ENCODE data around the gene ALKBH8.
"Not testable (repeated sequence)": the region's sequence is repeated elsewhere in the genome, so short reads cannot be mapped to it uniquely, and the experiment has no call there.

Gene ALKBH8

GRCh38 chr11:107508201-107508857, 57.2 kb downstream of the ALKBH8 start:
- H3K27me3 ChIP-seq (ENCODE audit: control insufficient read depth in 1 of 2, insufficient read depth in 2 of 2, low read length in 2 of 2) = no peaks in the 10 kb centered on the region
- H3K36me3 ChIP-seq (ENCODE audit: control insufficient read depth in 1 of 2, insufficient read depth in 2 of 2, low read length in 2 of 2) = peaks cover 10 to 16% of the 10 kb centered on the region in 2 donors
- no peak overlapping the region for H3K4me3 ChIP-seq (ENCODE audit: low read depth in 1 of 2, low read length in 2 of 2)
- H3K9me3 ChIP-seq (ENCODE audit: control insufficient read depth in 1 of 2, low read length in 2 of 2) = no peaks in the 10 kb centered on the region
- no peaks in the 10 kb centered on the region for H3K4me1 ChIP-seq (ENCODE audit: control insufficient read depth in 1 of 2, insufficient read depth in 2 of 2, low read length in 2 of 2)
- no peak overlapping the region for H3K9ac ChIP-seq (ENCODE audit: low read depth in 1 of 2, low read length in 2 of 2)
- H3K27ac ChIP-seq (ENCODE audit: low read depth, low read length) = no peak overlapping the region

DNA sequence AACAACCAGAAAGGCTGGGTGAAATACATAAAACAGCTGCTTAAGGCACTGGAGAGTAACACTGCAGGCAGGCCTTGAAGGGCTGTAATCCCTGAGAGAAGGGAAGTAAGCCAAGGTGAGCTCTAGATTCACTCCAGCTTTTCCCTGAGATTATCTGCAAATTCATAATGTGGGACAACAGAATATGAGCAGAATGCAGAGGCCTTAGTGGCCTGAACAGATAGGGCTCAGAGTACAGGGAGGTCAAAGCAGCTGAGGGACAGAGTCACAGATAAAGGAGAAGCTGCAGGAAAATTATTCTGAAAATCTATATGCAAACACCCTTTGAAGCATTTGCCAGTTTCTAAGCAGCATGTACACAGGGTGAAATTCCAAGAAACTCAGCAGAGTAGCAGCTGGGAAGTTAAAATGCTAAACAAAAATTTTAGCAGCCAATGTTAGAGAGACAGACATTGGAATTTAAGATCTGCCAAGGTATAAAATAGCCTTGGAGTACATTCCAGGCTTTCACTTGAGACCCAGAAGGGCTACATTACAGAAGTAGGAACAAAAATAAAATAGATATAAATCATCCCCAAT, 59.8 kb downstream of the ALKBH8 start:
- H3K27me3 ChIP-seq (ENCODE audit: control insufficient read depth in 1 of 2, insufficient read depth in 2 of 2, low read length in 2 of 2) = no peaks in the 10 kb centered on the region
- H3K27ac ChIP-seq (ENCODE audit: low read depth, low read length) = no peak overlapping the region
- no peak overlapping the region for H3K4me3 ChIP-seq (ENCODE audit: low read depth in 1 of 2, low read length in 2 of 2)
- peaks cover 17 to 25% of the 10 kb centered on the region in 2 donors for H3K36me3 ChIP-seq (ENCODE audit: control insufficient read depth in 1 of 2, insufficient read depth in 2 of 2, low read length in 2 of 2)
- no peak overlapping the region for H3K9ac ChIP-seq (ENCODE audit: low read depth in 1 of 2, low read length in 2 of 2)
- H3K9me3 ChIP-seq (ENCODE audit: control insufficient read depth in 1 of 2, low read length in 2 of 2) = peaks cover 6 to 7% of the 10 kb centered on the region in 2 donors
- H3K4me1 ChIP-seq (ENCODE audit: control insufficient read depth in 1 of 2, insufficient read depth in 2 of 2, low read length in 2 of 2) = no peaks in the 10 kb centered on the region

DNA sequence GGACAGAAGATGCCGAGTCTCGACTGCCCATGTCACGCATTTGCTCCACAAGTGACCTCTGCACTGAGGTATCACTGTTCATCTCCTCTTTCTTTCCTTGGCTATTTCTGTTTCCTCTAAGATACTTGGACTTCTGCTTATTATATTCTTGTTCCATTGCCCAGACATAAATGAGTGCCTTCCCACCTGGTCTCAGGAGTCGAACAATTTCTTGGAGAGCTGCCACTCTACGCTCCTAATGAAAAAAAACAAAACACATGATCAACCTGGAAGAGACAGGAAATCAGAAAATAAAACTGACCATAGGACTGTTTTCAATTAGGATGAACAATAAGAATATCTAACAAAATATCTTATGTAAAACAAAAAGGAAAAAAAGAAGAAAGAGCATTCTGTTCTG, 60.6 kb downstream of the ALKBH8 start:
- Histone ChIP-seq H3K27me3 (ENCODE audit: control insufficient read depth in 1 of 2, insufficient read depth in 2 of 2, low read length in 2 of 2) (no peaks in the 10 kb centered on the region), H3K36me3 (ENCODE audit: control insufficient read depth in 1 of 2, insufficient read depth in 2 of 2, low read length in 2 of 2) (peaks cover 13 to 21% of the 10 kb centered on the region in 2 donors), H3K9ac (ENCODE audit: low read depth in 1 of 2, low read length in 2 of 2) (no peak overlapping the region)

DNA sequence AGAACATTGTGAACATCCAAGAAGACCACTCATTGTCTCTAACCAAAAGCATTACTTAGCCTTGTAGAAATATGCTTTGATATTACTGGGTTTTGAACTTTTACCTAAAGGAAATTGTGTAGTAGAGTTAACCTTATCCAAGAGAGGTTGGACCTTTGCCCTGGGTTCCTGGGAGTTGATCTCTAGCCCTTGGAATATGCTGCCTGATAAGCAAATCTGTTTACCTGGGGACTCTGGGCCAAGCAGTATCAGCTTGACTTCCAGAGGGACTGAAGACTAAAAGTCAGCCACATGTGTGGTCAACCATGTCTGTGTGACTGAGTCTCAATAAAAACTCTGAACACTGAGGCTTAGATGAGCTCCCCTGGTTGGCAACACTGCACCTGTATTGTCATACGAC, 63.8 kb downstream of the ALKBH8 start:
- H3K27me3 ChIP-seq (ENCODE audit: control insufficient read depth in 1 of 2, insufficient read depth in 2 of 2, low read length in 2 of 2) = no peaks in the 10 kb centered on the region
- peaks cover 13 to 21% of the 10 kb centered on the region in 2 donors for H3K36me3 ChIP-seq (ENCODE audit: control insufficient read depth in 1 of 2, insufficient read depth in 2 of 2, low read length in 2 of 2)

More for the DNA sequence above, 60.6 kb downstream of the ALKBH8 start:
- Histone ChIP-seq H3K4me1 (ENCODE audit: control insufficient read depth in 1 of 2, insufficient read depth in 2 of 2, low read length in 2 of 2) (no peaks in the 10 kb centered on the region), H3K9me3 (ENCODE audit: control insufficient read depth in 1 of 2, low read length in 2 of 2) (peaks cover 6 to 7% of the 10 kb centered on the region in 2 donors), H3K27ac (ENCODE audit: low read depth, low read length) (no peak overlapping the region), H3K4me3 (ENCODE audit: low read depth in 1 of 2, low read length in 2 of 2) (no peak overlapping the region)

GRCh38 chr11:107497371-107497770, 68.2 kb downstream of the ALKBH8 start:
- not testable (repeated sequence) for H3K9ac ChIP-seq (ENCODE audit: low read depth in 1 of 2, low read length in 2 of 2); H3K36me3 ChIP-seq (ENCODE audit: control insufficient read depth in 1 of 2, insufficient read depth in 2 of 2, low read length in 2 of 2); H3K27me3 ChIP-seq (ENCODE audit: control insufficient read depth in 1 of 2, insufficient read depth in 2 of 2, low read length in 2 of 2); H3K4me3 ChIP-seq (ENCODE audit: low read depth in 1 of 2, low read length in 2 of 2); H3K27ac ChIP-seq (ENCODE audit: low read depth, low read length); H3K4me1 ChIP-seq (ENCODE audit: control insufficient read depth in 1 of 2, insufficient read depth in 2 of 2, low read length in 2 of 2); H3K9me3 ChIP-seq (ENCODE audit: control insufficient read depth in 1 of 2, low read length in 2 of 2)

More for the DNA sequence above, 63.8 kb downstream of the ALKBH8 start:
- Histone ChIP-seq H3K9me3 (ENCODE audit: control insufficient read depth in 1 of 2, low read length in 2 of 2) (peaks cover 6 to 7% of the 10 kb centered on the region in 2 donors), H3K4me1 (ENCODE audit: control insufficient read depth in 1 of 2, insufficient read depth in 2 of 2, low read length in 2 of 2) (no peaks in the 10 kb centered on the region), H3K27ac (ENCODE audit: low read depth, low read length) (no peak overlapping the region), H3K9ac (ENCODE audit: low read depth in 1 of 2, low read length in 2 of 2) (no peak overlapping the region), H3K4me3 (ENCODE audit: low read depth in 1 of 2, low read length in 2 of 2) (no peak overlapping the region)

- Histone ChIP-seq H3K9ac (ENCODE audit: low read depth in 1 of 2, low read length in 2 of 2) (no peak overlapping the region), H3K36me3 (ENCODE audit: control insufficient read depth in 1 of 2, insufficient read depth in 2 of 2, low read length in 2 of 2) (no peaks in the 10 kb centered on the region), H3K4me1 (ENCODE audit: control insufficient read depth in 1 of 2, insufficient read depth in 2 of 2, low read length in 2 of 2) (no peaks in the 10 kb centered on the region), H3K4me3 (ENCODE audit: low read depth in 1 of 2, low read length in 2 of 2) (no peak overlapping the region), H3K27me3 (ENCODE audit: control insufficient read depth in 1 of 2, insufficient read depth in 2 of 2, low read length in 2 of 2) (no peaks in the 10 kb centered on the region), H3K27ac (ENCODE audit: low read depth, low read length) (no peak overlapping the region), H3K9me3 (ENCODE audit: control insufficient read depth in 1 of 2, low read length in 2 of 2) (no peaks in the 10 kb centered on the region)
These were observed 69.5 kb downstream of the ALKBH8 start for GRCh38 chr11:107496011-107496410.

DNA sequence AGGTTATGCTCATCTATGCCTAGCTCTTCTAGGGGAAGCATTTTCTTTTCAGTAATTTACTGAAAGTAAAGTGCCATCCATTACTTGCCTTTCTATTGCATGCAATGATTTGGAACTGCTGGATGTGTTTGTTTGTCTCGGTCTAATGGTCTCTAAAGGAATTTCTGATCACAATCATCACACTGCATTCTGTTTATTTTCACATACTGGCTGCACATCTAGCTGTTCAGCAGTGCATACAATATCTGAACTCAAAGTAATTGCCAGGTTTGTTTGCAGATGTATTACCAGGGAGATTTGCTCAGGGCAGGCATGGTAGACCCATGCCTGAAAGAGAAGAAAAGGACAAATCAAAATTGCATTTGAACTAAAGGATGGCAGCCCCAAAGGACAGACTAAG, 71.5 kb downstream of the ALKBH8 start:
- Histone ChIP-seq H3K27me3 (ENCODE audit: control insufficient read depth in 1 of 2, insufficient read depth in 2 of 2, low read length in 2 of 2) (no peaks in the 10 kb centered on the region), H3K36me3 (ENCODE audit: control insufficient read depth in 1 of 2, insufficient read depth in 2 of 2, low read length in 2 of 2) (no peaks in the 10 kb centered on the region)

DNA sequence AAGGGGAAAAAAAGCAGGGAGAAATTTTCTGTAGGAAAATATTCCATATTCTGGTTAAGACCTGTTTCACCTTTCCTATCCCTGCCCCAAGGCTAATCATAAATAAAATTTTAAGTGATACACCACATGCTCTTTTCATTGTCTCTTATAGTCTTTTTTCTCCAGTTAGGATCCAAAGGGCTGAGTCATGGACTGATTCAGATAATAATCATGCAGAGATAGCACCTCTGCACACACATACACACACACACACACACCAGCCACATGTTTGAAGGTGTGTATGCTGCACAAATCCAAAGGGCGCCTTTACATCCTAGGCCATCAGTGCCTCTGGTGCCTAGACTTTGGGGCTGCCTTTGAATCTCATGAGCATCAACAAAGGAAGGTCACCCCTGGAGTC, 72.4 kb downstream of the ALKBH8 start:
- no peak overlapping the region for H3K9ac ChIP-seq (ENCODE audit: low read depth in 1 of 2, low read length in 2 of 2)
- H3K36me3 ChIP-seq (ENCODE audit: control insufficient read depth in 1 of 2, insufficient read depth in 2 of 2, low read length in 2 of 2) = no peaks in the 10 kb centered on the region
- no peak overlapping the region for H3K4me3 ChIP-seq (ENCODE audit: low read depth in 1 of 2, low read length in 2 of 2)
- H3K27me3 ChIP-seq (ENCODE audit: control insufficient read depth in 1 of 2, insufficient read depth in 2 of 2, low read length in 2 of 2) = no peaks in the 10 kb centered on the region
- no peaks in the 10 kb centered on the region for H3K9me3 ChIP-seq (ENCODE audit: control insufficient read depth in 1 of 2, low read length in 2 of 2)
- H3K4me1 ChIP-seq (ENCODE audit: control insufficient read depth in 1 of 2, insufficient read depth in 2 of 2, low read length in 2 of 2) = no peaks in the 10 kb centered on the region
- H3K27ac ChIP-seq (ENCODE audit: low read depth, low read length) = no peak overlapping the region

More for the DNA sequence above, 71.5 kb downstream of the ALKBH8 start:
- H3K4me3 ChIP-seq (ENCODE audit: low read depth in 1 of 2, low read length in 2 of 2) = no peak overlapping the region
- no peaks in the 10 kb centered on the region for H3K9me3 ChIP-seq (ENCODE audit: control insufficient read depth in 1 of 2, low read length in 2 of 2)
- no peak overlapping the region for H3K9ac ChIP-seq (ENCODE audit: low read depth in 1 of 2, low read length in 2 of 2)
- no peaks in the 10 kb centered on the region for H3K4me1 ChIP-seq (ENCODE audit: control insufficient read depth in 1 of 2, insufficient read depth in 2 of 2, low read length in 2 of 2)
- H3K27ac ChIP-seq (ENCODE audit: low read depth, low read length) = no peak overlapping the region

DNA sequence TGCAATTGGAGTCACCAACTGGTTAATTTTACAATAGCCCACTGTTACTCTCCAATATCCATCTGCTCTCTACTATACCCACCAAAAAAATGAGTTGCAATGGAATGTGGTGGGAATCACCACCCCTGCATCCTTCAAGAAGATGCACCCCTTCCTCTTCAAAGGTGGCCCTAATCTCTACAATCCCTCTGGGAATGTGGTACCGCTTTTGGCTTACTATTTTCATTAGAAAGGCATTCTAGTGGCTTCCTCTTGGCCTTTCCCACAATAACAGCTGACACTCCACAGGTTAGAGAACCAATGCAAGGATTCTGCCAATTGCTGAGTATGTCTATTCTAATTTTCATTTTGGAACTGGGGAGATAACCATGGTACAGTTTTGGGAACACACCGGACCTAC, 74.7 kb downstream of the ALKBH8 start:
- H3K4me3 ChIP-seq (ENCODE audit: low read depth in 1 of 2, low read length in 2 of 2) = no peak overlapping the region
- H3K9ac ChIP-seq (ENCODE audit: low read depth in 1 of 2, low read length in 2 of 2) = no peak overlapping the region
- no peaks in the 10 kb centered on the region for H3K4me1 ChIP-seq (ENCODE audit: control insufficient read depth in 1 of 2, insufficient read depth in 2 of 2, low read length in 2 of 2)
- H3K36me3 ChIP-seq (ENCODE audit: control insufficient read depth in 1 of 2, insufficient read depth in 2 of 2, low read length in 2 of 2) = no peaks in the 10 kb centered on the region
- H3K27me3 ChIP-seq (ENCODE audit: control insufficient read depth in 1 of 2, insufficient read depth in 2 of 2, low read length in 2 of 2) = no peaks in the 10 kb centered on the region
- no peaks in the 10 kb centered on the region for H3K9me3 ChIP-seq (ENCODE audit: control insufficient read depth in 1 of 2, low read length in 2 of 2)
- no peak overlapping the region for H3K27ac ChIP-seq (ENCODE audit: low read depth, low read length)

DNA sequence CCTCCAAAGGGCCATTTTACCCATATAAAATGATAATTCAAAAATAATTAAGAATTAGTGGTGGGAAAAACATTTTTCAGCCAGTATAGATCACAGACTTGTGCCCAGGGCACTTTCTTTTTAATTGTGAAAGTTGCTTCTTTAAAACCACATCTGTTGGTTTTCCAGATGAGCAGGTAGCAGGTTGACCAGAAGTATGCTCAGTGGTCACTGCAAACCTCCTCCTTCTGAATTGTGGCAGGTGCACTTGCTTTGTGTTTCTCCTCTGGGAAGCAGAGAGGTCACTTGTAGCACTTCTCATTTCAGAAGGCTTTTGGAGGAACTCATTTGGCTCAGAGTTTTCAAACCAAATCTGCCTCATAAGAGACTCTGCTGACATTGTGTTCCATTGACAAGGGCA, 83.3 kb downstream of the ALKBH8 start:
- no peaks in the 10 kb centered on the region for H3K27me3 ChIP-seq (ENCODE audit: control insufficient read depth in 1 of 2, insufficient read depth in 2 of 2, low read length in 2 of 2)
- H3K9me3 ChIP-seq (ENCODE audit: control insufficient read depth in 1 of 2, low read length in 2 of 2) = no peaks in the 10 kb centered on the region
- no peak overlapping the region for H3K4me3 ChIP-seq (ENCODE audit: low read depth in 1 of 2, low read length in 2 of 2)
- H3K36me3 ChIP-seq (ENCODE audit: control insufficient read depth in 1 of 2, insufficient read depth in 2 of 2, low read length in 2 of 2) = no peaks in the 10 kb centered on the region
- H3K9ac ChIP-seq (ENCODE audit: low read depth in 1 of 2, low read length in 2 of 2) = no peak overlapping the region
- no peaks in the 10 kb centered on the region for H3K4me1 ChIP-seq (ENCODE audit: control insufficient read depth in 1 of 2, insufficient read depth in 2 of 2, low read length in 2 of 2)
- no peak overlapping the region for H3K27ac ChIP-seq (ENCODE audit: low read depth, low read length)
